Globus pallidus (tissue), 1 donor: ENCODE data around the gene GFER.

ENCODE experiments used
- DNase-seq: peaks from one replicate; pipeline ENCODE4 v3.0.0-alpha.2; 2015; ENCODE audit warnings: low spot score

GFER gene

GRCh38 chr16:1974157-1975070 lies 9.6 kb upstream of the GFER start:
- no peak for DNase-seq

- DNase-seq: no peak
These were observed 8.4 kb upstream of the GFER start for GRCh38 chr16:1975432-1976215.

GRCh38 chr16:1976216-1976520 lies 7.8 kb upstream of the GFER start:
- DNase-seq: no peak

GRCh38 chr16:1976951-1977874 lies 6.8 kb upstream of the GFER start:
- no peak for DNase-seq

GRCh38 chr16:1977875-1978268 lies 6.1 kb upstream of the GFER start:
- no peak for DNase-seq

GRCh38 chr16:1978476-1979120 lies 5.4 kb upstream of the GFER start:
- DNase-seq: no peak

GRCh38 chr16:1979271-1980029 lies 4.5 kb upstream of the GFER start:
- DNase-seq: no peak

GRCh38 chr16:1980030-1980769 lies 3.8 kb upstream of the GFER start:
- no peak for DNase-seq

GRCh38 chr16:1980770-1981087 lies 3.3 kb upstream of the GFER start:
- DNase-seq: no peak

- DNase-seq: no peak
These were observed 2.6 kb upstream of the GFER start, which contains the start of gene NOXO1 for GRCh38 chr16:1981398-1981836. NOXO1 (minus strand) TSS chr16:1981469; CDS start chr16:1981179, 290 bp downstream.

GRCh38 chr16:1982013-1982433 lies 2.0 kb upstream of the GFER start:
- DNase-seq: peak; percentile 55

- DNase-seq: no peak
These were observed 926 bp upstream of the GFER start for GRCh38 chr16:1982991-1983543.

- DNase-seq: no peak
These were observed 593 bp downstream of the GFER start for GRCh38 chr16:1984347-1985225.

- no peak for DNase-seq
These were observed 1.6 kb downstream of the GFER start for GRCh38 chr16:1985466-1986150.

GRCh38 chr16:1987198-1987597 lies 3.2 kb downstream of the GFER start:
- DNase-seq: no peak

GRCh38 chr16:1989209-1990100 lies 5.5 kb downstream of the GFER start, which contains the start of gene SYNGR3:
SYNGR3 (plus strand) TSS chr16:1989970; CDS start chr16:1990103, 133 bp downstream.
- DNase-seq: no peak

- DNase-seq: no peak
These were observed 6.0 kb downstream of the GFER start for GRCh38 chr16:1990101-1990350.
